Colon (tissue), 2 donors: ENCODE data around the gene GP9.

Source experiments
- FAIRE-seq: peaks from 2 replicates; lab custom pipeline; 2012; peaks lifted over from hg19 to GRCh38; lab: Jason Lieb, UNC
- donor health status: control.
- donor health status: control.

GP9 gene

GRCh38 chr3:129028866-129029265 lies 31.7 kb upstream of the GP9 start:
- no peak for FAIRE-seq

DNA sequence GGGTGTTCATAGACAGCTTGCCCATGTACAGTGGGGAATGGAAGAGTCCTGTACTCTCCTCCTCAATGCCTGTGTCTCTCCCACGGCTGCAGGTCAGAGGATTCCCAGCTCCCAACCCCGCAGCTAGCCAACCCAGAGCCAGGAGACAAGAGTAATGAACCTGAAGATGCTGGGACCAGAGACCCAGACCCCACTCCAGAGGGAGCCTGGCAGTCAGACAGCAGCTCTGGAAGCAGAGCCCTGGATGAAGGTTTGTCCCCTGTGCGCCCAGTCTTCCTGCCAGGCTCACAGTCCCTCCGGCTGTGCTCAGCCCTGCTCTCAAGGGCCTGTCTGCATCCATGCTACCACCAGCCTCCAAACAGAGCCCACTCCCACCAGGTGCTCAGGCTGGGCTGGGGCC lies 30.0 kb upstream of the GP9 start:
- FAIRE-seq = no peak

DNA sequence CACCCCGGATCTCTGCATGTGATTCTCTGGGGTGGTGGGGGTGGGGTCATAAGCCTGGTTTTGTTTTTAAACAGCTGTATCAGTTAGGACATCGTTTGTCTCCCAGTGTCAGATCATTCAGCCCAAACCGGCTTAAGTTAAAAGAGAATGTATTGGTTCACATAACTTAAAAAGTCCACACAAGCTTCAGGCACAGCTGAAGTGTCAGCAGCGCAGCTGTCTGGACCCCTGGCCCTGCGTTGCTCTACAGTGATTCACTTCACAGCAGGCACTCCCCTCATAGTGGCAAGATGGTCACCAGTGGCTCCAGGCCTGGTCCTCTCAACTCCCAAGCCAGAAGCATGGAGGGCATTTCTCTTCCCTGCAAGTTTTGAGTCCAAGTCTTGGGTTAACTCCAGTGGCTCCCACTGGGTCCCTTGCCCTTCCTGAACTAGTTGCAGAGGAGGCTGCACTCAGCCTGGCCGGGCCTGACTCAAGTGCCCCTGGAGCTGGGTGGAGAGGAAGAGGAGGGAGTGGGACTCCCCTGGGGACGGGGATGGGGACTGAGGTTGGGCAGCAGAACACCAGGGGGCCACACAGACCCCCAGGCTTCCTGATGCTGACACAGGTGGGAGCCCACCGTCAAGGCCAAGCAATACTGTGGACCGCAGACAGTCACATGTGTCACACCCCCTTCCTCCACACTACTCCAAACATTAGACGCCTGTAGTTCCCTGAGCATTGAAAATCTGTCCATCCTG lies 28.9 kb upstream of the GP9 start:
- no peak for FAIRE-seq

DNA sequence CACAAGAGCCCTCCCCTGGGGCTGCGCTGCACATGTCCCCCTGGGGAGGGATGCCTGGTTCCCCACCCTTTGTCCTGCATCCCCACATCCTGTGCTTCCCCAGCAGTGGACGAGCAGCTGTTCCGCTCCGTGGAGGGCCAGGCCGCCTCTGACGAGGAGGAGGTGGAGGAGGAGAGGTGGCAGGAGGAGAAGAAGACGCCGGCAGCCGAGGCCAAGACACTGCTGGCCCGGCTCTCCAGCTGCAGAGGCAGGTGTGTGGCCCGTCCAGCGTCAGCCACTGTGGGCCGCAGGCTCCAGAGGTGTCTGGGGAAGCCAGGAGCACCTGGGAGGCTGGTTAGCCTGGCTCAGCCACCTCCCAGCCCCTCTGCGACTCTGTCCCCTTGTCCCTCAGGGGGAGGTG lies 27.9 kb upstream of the GP9 start:
- FAIRE-seq = no peak

GRCh38 chr3:129033151-129033550 lies 27.4 kb upstream of the GP9 start:
- FAIRE-seq = no peak

DNA sequence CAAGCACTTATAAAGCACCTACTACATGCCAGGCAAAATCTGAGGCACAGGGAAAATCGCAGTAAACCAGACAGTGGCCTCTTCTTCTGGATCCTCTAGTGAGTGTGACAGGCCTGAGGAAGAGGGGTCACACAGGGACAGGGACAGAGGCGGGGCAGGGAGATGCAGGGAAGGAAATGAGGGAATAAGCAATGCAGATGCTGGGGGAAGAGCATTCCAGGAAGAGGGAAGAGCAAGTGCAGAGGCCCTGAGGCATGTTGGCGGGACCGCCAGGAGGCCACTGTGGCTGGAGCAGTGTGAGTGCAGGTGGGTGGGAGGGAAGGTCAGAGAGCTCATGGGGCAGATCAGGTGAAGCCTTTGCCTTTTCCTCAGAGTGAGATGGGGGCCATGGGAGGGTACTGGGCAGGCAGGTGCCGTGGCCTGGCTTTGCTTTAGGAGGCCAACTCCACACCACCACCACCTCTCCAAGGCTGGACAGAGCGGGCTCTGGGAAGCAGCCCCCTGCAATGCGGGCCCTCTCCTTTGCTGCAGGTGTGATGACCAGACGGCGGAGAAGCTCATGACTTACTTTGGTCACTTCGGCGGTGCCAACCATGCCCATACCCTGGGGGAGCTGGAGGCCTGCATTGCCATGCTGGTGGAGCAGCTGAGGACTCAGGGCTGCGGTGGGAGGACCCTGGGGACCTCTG lies 26.8 kb upstream of the GP9 start:
- FAIRE-seq = no peak

DNA sequence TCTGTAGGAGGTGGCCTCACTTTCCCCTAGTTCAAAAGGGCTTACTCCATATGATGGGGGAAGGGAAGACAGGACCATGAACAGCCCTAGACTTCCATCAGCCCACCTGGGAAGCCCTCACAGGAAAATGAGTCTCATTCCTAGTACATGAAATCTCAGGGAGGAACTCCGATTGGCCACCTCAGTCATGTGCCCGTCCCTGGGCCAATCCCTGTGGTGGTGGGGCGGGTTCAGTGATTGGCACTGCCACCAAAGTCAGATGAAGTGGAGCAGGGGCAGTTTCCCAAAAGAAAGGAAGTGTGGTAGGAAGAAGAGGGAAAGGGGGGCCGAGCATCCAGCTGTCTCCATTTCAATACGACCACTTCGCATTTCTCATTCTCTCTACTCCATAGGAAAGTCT lies 25.9 kb upstream of the GP9 start:
- no peak for FAIRE-seq

- no peak for FAIRE-seq
These were observed 25.0 kb upstream of the GP9 start for GRCh38 chr3:129035360-129036221.

DNA sequence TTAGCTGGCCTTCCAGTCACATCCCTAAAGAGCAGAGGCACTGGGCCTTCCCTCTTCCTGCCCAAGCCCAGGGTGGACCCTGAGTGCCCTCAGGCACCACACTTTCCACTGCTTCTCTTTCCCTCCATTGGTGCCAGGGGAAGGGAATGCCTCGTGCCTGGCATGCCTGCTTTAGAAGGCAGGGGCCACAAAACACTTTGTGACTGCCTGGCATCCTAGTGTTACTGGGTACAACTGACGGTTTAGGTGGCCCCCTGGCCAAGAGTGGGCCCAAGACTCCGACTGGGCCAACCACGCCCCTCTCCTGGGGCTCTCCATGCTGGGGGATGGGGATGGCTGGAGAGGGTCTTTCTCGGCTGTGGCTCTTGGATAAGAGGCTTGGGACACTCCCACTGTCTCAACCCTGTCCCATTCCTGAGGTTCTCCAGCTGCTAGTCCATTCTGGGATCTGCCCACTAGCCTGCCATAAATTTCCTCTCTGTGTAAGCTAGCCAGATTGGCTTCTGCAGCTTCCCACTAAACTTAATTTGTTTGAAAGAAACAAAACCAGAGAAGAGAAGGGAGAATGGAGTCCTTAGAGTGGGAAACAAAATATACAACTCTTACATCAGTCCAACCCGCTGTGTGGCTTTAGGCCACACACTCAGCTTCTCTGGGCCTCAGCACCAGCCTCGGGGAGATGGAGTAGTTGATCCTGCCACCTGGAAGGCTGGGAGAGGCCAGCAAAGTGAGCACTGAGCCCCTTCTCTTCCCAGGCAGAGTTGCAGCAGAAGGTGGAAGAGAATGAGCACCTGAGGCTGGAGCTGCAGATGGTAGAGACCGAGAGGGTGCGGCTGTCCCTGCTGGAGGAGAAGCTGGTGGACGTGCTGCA lies 24.1 kb upstream of the GP9 start:
- no peak for FAIRE-seq

DNA sequence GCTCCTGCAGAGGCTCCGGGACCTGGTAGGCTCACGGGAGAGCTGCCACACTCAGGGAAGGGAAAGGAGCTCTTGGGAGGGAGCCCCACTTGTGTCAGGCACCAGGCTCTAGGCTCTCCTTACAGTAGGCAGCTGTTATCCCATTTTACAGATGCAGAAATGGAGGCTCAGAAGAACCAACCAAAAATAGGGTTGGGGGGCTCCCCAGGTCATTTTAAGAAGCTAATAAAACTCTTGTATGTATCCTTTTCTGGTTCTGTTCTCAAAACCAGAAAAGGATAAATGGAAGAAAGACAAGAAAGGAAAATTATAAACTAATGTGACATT lies 23.5 kb upstream of the GP9 start:
- FAIRE-seq = no peak

- no peak for FAIRE-seq
These were observed 22.3 kb upstream of the GP9 start for GRCh38 chr3:129038121-129038855.

DNA sequence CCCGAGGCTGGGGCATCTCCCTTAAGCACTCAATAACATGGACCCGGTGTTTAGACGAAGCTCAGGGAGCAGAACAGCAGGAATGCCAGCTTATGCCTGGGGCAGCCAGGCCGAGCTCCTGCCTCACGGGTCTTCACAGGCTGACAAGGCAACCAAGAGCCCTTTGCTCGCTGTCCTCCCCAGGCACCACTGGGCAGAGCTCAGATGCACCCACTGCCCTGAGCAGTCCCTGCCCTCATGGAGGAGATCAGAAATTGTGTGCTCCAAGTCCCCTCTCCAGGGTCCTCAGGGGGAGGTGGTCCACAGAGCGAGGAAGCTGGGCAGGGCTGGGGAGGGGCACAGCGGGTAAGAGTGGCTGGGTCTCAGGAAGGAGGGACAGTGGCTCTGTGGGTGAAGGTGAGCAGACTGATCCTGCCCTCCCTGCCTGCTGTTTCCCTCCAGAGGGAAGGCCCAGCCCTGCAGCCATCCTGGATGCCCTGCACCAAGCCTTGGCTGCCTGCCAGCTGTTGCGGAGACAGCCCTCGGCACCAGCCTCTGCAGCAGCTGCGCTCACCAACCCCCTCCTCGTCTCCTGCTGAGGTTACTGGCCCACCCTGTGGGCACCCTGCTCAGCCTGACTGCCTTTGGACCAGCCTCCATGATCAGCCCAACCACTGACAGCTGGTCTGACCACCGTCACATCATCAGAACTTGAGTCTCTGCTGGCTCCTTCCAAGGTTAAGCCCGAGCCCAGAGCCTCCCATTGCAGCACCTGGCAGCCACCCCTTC lies 21.1 kb upstream of the GP9 start:
- no peak for FAIRE-seq

GRCh38 chr3:129040039-129040336 lies 20.6 kb upstream of the GP9 start:
- no peak for FAIRE-seq

- no peak for FAIRE-seq
These were observed 19.8 kb upstream of the GP9 start for GRCh38 chr3:129040579-129041300.

DNA sequence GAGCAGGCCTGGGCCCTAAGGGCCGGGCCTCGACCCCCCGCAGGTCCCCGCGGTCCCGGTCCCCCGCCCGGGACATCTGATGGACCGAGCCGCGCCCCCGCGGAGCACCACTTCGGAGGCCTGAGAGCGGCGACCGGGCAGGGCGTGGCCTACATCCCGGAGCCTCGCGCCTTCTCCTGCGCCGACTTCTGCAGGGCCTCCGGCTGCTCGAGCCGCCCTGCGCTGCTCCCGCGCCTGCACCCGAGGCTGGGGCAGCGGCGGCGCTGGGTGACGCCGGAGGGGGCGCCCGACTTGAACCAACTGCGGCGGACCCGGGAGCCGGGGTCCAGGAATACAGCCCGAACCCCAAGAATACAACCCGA lies 14.9 kb upstream of the GP9 start:
- FAIRE-seq = no peak

- no peak for FAIRE-seq
These were observed 14.4 kb upstream of the GP9 start for GRCh38 chr3:129046037-129046731.

- FAIRE-seq = no peak
These were observed 13.6 kb upstream of the GP9 start for GRCh38 chr3:129046732-129047552.

- no peak for FAIRE-seq
These were observed 13.1 kb upstream of the GP9 start for GRCh38 chr3:129047553-129047839.
